ENCODE data around the gene UBQLN1.

GRCh38 chr9:83701769-83702168 is 6.0 kb downstream of the UBQLN1 start:
- TF ChIP-seq CTCF (conservative IDR thresholded peaks at IDR 0.05 in 1 of 2, IDR thresholded peaks at IDR 0.05 in 1 of 2; ENCODE audit: extremely low read depth in 1 of 2, insufficient read depth in 1 of 2, low read depth in 1 of 2, low read length in 2 of 2), result no peak
- TF ChIP-seq EZH2 (IDR thresholded peaks at IDR 0.05; ENCODE audit: borderline replicate concordance, low read length), result no peak
